DMS79 (cell line): ENCODE results near the gene RIMS1.
"Not testable (repeated sequence)": the region's sequence is repeated elsewhere in the genome, so short reads cannot be mapped to it uniquely, and the experiment has no call there.

Source experiments
- DNase-seq: peaks from one replicate; lab custom pipeline; 2025; lab: John Stamatoyannopoulos, UW

RIMS1 gene

GRCh38 chr6:72246926-72247325 lies 360.6 kb downstream of the RIMS1 start:
- no peak for DNase-seq

- no peak for DNase-seq
Measured at GRCh38 chr6:72248621-72249020, 362.3 kb downstream of the RIMS1 start.

- no peak for DNase-seq
Measured at GRCh38 chr6:72250664-72251063, 364.3 kb downstream of the RIMS1 start.

GRCh38 chr6:72260489-72260888 lies 374.1 kb downstream of the RIMS1 start:
- no peak for DNase-seq

GRCh38 chr6:72261554-72261953 lies 375.2 kb downstream of the RIMS1 start:
- no peak for DNase-seq

GRCh38 chr6:72262254-72262653 lies 375.9 kb downstream of the RIMS1 start:
- no peak for DNase-seq

- no peak for DNase-seq
Measured at GRCh38 chr6:72267470-72267869, 381.1 kb downstream of the RIMS1 start.

- DNase-seq, result no peak
Measured at GRCh38 chr6:72271531-72271930, 385.2 kb downstream of the RIMS1 start.

- DNase-seq, result no peak
Measured at GRCh38 chr6:72272958-72273357, 386.6 kb downstream of the RIMS1 start.

GRCh38 chr6:72275888-72276287 lies 389.5 kb downstream of the RIMS1 start:
- DNase-seq, result no peak

GRCh38 chr6:72282201-72282600 lies 395.9 kb downstream of the RIMS1 start:
- DNase-seq, result no peak

GRCh38 chr6:72283571-72283970 lies 397.2 kb downstream of the RIMS1 start:
- DNase-seq, result no peak

GRCh38 chr6:72286911-72287311 lies 400.6 kb downstream of the RIMS1 start:
- no peak for DNase-seq

GRCh38 chr6:72287801-72288200 lies 401.5 kb downstream of the RIMS1 start:
- DNase-seq, result no peak

GRCh38 chr6:72288592-72288991 lies 402.2 kb downstream of the RIMS1 start:
- no peak for DNase-seq

GRCh38 chr6:72290620-72291019 lies 404.3 kb downstream of the RIMS1 start:
- no peak for DNase-seq

- no peak for DNase-seq
Measured at GRCh38 chr6:72296375-72296774, 410.0 kb downstream of the RIMS1 start.

- no peak for DNase-seq
Measured at GRCh38 chr6:72305971-72306370, 419.6 kb downstream of the RIMS1 start.

GRCh38 chr6:72316675-72317380 lies 430.5 kb downstream of the RIMS1 start:
- no peak for DNase-seq

- no peak for DNase-seq
Measured at GRCh38 chr6:72321788-72322187, 435.4 kb downstream of the RIMS1 start.

GRCh38 chr6:72322771-72323170 lies 436.4 kb downstream of the RIMS1 start:
- DNase-seq, result no peak

- DNase-seq, result no peak
Measured at GRCh38 chr6:72324591-72324990, 438.2 kb downstream of the RIMS1 start.

- DNase-seq, result no peak
Measured at GRCh38 chr6:72328775-72329174, 442.4 kb downstream of the RIMS1 start.

- DNase-seq, result not testable (repeated sequence)
Measured at GRCh38 chr6:72335203-72335602, 448.9 kb downstream of the RIMS1 start.
